Aortic smooth muscle cell (primary cell): ENCODE measurements around the gene CLIC6. TPM values are rescaled to one million over a fixed set of nuclear protein-coding genes. Genes with fewer than 3 reads are reported as not detected.

ENCODE experiments used
- total RNA-seq: library from RNA; depleted of rRNA; stranded (reverse); fragments of >200 nt; gene quantifications from 2 replicates; pipeline ENCODE4 v1.2.3, GENCODE V29; 2014

Gene CLIC6
- 0.12 and 0.13 TPM in 2 replicates for total RNA-seq

DNA sequence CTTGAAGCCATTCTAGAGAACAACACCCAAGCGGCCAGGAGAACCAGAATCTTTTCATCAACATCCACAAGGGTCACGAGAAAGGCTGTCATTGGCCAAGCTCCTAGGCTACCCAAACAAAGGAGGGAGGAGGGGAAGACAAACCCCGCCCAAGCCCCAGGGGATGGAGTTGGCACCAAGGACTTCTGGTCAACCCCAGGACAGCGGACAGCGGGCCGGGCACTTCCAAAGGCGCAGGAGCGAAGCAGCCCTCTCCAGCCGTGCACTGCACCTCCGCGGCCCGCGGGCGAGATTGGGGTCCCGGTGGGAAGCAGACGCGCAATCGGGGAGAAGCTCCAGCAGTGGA lies at the start of gene CLIC6:
TSS of gene CLIC6 (plus strand) at position 192 of the 346 bp plus-strand sequence. CDS start 395 bp downstream, outside the sequence.

Other genes starting within 250 kb of the CLIC6 start
- gene SMIM34, start 245.0 kb upstream of the CLIC6 start, total RNA-seq: not detected in 2 replicates
- gene KCNE1, start 156.8 kb upstream of the CLIC6 start, total RNA-seq: 0.53 and 0.87 TPM in 2 replicates
- gene RCAN1, start 53.9 kb upstream of the CLIC6 start, total RNA-seq: 163 and 225 TPM in 2 replicates